HCT116 (cell line): Measurements from ENCODE around the gene SLIT1. TPM values are rescaled to one million over a fixed set of nuclear protein-coding genes. Genes with fewer than 3 reads are reported as not detected.

Source experiments
- ATAC-seq: fragments of 200-7000 bp; cut with Tn5 transposase; 2 replicates; pipeline ENCODE4 v1.9.1; 2020; ENCODE audit warnings: mild to moderate bottlenecking, moderate library complexity
- BruUV-seq: library from RNA; stranded (reverse); fragments of 400-500 nt; replicated peaks from 2 replicates; lab custom pipeline; 2021; lab: Mats Ljungman, UMichigan
- CTCF ChIA-PET: fragments of 300-600 bp; sonication (Branson Sonifier 250); formaldehyde crosslinking; loops from one replicate; lab custom pipeline; 2021; ENCODE audit warnings: antibody characterized with exemption; lab: Charles Lee
- POLR2A ChIA-PET: fragments of 300-600, 350-600 bp; sonication (Branson Sonifier 250); formaldehyde crosslinking; loops from one replicate; lab custom pipeline; 2021; ENCODE audit warnings: antibody characterized with exemption; lab: Charles Lee
- RAD21 ChIA-PET, 2 experiments: fragments of 300-600 bp; sonication (Branson Sonifier 250); formaldehyde crosslinking; loops; one replicate each; lab custom pipeline; 2023; ENCODE audit warnings: low total read pairs in 2 of 2; ENCODE audit not compliant: uncharacterized antibody in 2 of 2, unreplicated experiment in 2 of 2, low non-redundant PET in 1 of 2; lab: Charles Lee
- DNase-seq: peaks from one replicate; pipeline ENCODE4 v3.0.0-alpha.2; 2010; ENCODE audit warnings: low read depth, low spot score
- H2AFZ ChIP-seq: fragments of 200-600 bp; shearing (Covaris generic), sonication (generic); 2 replicates; pipeline ENCODE4 v1.6.1; 2017; ENCODE audit warnings: low read depth, mixed run types, mixed read lengths, antibody characterized with exemption, low read length; ENCODE audit not compliant: poor library complexity, severe bottlenecking
- H3K27ac ChIP-seq: 2 replicates; pipeline ENCODE4 v1.5.1; 2012; ENCODE audit warnings: low read depth, low read length
- H3K27me3 ChIP-seq: fragments of 200-600 bp; sonication (generic); 2 replicates; pipeline ENCODE4 v1.6.1; 2016; ENCODE audit warnings: mixed run types, low read length, mixed read lengths; ENCODE audit not compliant: insufficient read depth
- H3K36me3 ChIP-seq, 2 experiments: fragments of 200-500 bp in 1 of 2; fragments of 200-600 bp in 1 of 2; sonication (Bioruptor generic) in 1 of 2; sonication (generic) in 1 of 2; 2 replicates each; pipeline versions ENCODE4 v1.5.1 to v1.6.1; 2014 to 2016; ENCODE audit warnings: low read length in 2 of 2, inconsistent platforms in 1 of 2, mixed read lengths in 1 of 2, mixed run types in 1 of 2; ENCODE audit not compliant: insufficient read depth in 2 of 2, control insufficient read depth in 1 of 2
- H3K4me1 ChIP-seq, 2 experiments: fragments of 200-600 bp in 1 of 2; sonication (generic) in 1 of 2; 2 replicates each; pipeline versions ENCODE4 v1.5.1 to v1.6.1; 2012 to 2017; ENCODE audit warnings: low read length in 2 of 2, inconsistent platforms in 1 of 2, mild to moderate bottlenecking in 1 of 2, mixed read lengths in 1 of 2, mixed run types in 1 of 2, moderate library complexity in 1 of 2; ENCODE audit not compliant: insufficient read depth in 2 of 2, control insufficient read depth in 1 of 2
- H3K4me2 ChIP-seq: fragments of 200-600 bp; sonication (generic); 2 replicates; pipeline ENCODE4 v1.6.1; 2017; ENCODE audit warnings: mixed run types, low read length, mixed read lengths
- H3K4me3 ChIP-seq, 2 experiments: fragments of 200-600 bp in 1 of 2; sonication (generic) in 1 of 2; replicated peaks in 1 of 2; 2 replicates each; pipeline ENCODE4 v1.5.1; 2011 to 2016; ENCODE audit warnings: low read length in 2 of 2, control low read depth in 1 of 2, low read depth in 1 of 2, mild to moderate bottlenecking in 1 of 2, mixed read lengths in 1 of 2, mixed run types in 1 of 2
- H3K79me2 ChIP-seq: fragments of 200-600 bp; sonication (generic); 2 replicates; pipeline ENCODE4 v1.6.1; 2017; ENCODE audit warnings: mild to moderate bottlenecking, mixed run types, low read length, moderate library complexity, mixed read lengths; ENCODE audit not compliant: insufficient read depth
- H3K9ac ChIP-seq: fragments of 200-600 bp; sonication (generic); 2 replicates; pipeline ENCODE4 v1.6.1; 2016; ENCODE audit warnings: low read length, mixed read lengths
- H3K9me2 ChIP-seq: fragments of 200-600 bp; sonication (generic), shearing (Covaris generic); 2 replicates; pipeline ENCODE4 v1.6.1; 2017; ENCODE audit warnings: mixed run types, mild to moderate bottlenecking, moderate library complexity; ENCODE audit not compliant: insufficient read depth
- H3K9me3 ChIP-seq, 2 experiments: fragments of 200-500 bp in 1 of 2; fragments of 200-600 bp in 1 of 2; sonication (Bioruptor generic) in 1 of 2; sonication (generic) in 1 of 2; 2 replicates each; pipeline ENCODE4 v1.6.1; 2014 to 2017; ENCODE audit warnings: low read length in 2 of 2, mixed read lengths in 2 of 2, inconsistent platforms in 1 of 2, low read depth in 1 of 2, mild to moderate bottlenecking in 1 of 2, mixed run types in 1 of 2, moderate library complexity in 1 of 2; ENCODE audit not compliant: control insufficient read depth in 1 of 2, insufficient read depth in 1 of 2
- H4K20me1 ChIP-seq: fragments of 200-600 bp; sonication (generic), shearing (Covaris generic); 2 replicates; pipeline ENCODE4 v1.6.1; 2017; ENCODE audit warnings: mixed run types, mild to moderate bottlenecking, moderate library complexity; ENCODE audit not compliant: insufficient read depth
- CEBPB ChIP-seq: IDR thresholded peaks from 2 replicates; pipeline ENCODE4 v1.6.1; 2012; ENCODE audit warnings: low read depth
- EZH2 ChIP-seq: fragments of 200-600 bp; sonication (generic); IDR thresholded peaks from 2 replicates; pipeline ENCODE4 v1.6.1; 2017; ENCODE audit warnings: antibody characterized with exemption, mixed run types
- FOSL1 ChIP-seq: IDR thresholded peaks from 2 replicates; pipeline ENCODE4 v1.6.1; 2012; ENCODE audit warnings: low read depth
- JUND ChIP-seq: IDR thresholded peaks from 2 replicates; pipeline ENCODE4 v1.6.1; 2012
- REST ChIP-seq: IDR thresholded peaks from 2 replicates; pipeline ENCODE4 v1.6.1; 2012; ENCODE audit warnings: low read depth
- SP1 ChIP-seq: IDR thresholded peaks from 2 replicates; pipeline ENCODE4 v1.6.1; 2012; ENCODE audit warnings: low read depth
- SRF ChIP-seq: IDR thresholded peaks from 2 replicates; pipeline ENCODE4 v1.6.1; 2012; ENCODE audit warnings: low read depth
- YY1 ChIP-seq: IDR thresholded peaks from 2 replicates; pipeline ENCODE4 v1.6.1; 2011; ENCODE audit warnings: low read length, low read depth, moderate library complexity, mild to moderate bottlenecking; ENCODE audit not compliant: insufficient replicate concordance; ENCODE audit errors: extremely low read depth
- ZFX ChIP-seq: fragments of 450-650 bp; IDR thresholded peaks from 2 replicates; pipeline ENCODE4 v1.6.1; 2017
- ZNF274 ChIP-seq: fragments of 200-500 bp; sonication (Bioruptor generic); IDR thresholded peaks from 2 replicates; pipeline ENCODE4 v1.6.1; 2014; ENCODE audit warnings: mild to moderate bottlenecking, low read depth, low read length, inconsistent platforms
- intact Hi-C: fragments of 100-400 bp; cut with micrococcal nuclease; formaldehyde crosslinking; loops from 2 replicates; pipeline ENCODE4 v1.10.0; 2022
- total RNA-seq: library from RNA; stranded (reverse); gene quantifications from one replicate; pipeline ENCODE4 v1.2.1, GENCODE V29; 2021; ENCODE audit not compliant: unreplicated experiment
- TF ChIP-seq, protein P1 (sequence below): IDR thresholded peaks from 2 replicates; pipeline ENCODE4 v1.6.1; 2012
- TF ChIP-seq, protein P2 (sequence below): IDR thresholded peaks from 2 replicates; pipeline ENCODE4 v1.6.1; 2012

The SLIT1 gene
- total RNA-seq, 1 experiment from 2014 or later: 0.42 TPM

GRCh38 chr10:97079448-97079847, 106.3 kb downstream of the SLIT1 start:
- no peak for TF ChIP-seq FOSL1
- no peak for TF ChIP-seq JUND
- TF ChIP-seq, protein P1, sequence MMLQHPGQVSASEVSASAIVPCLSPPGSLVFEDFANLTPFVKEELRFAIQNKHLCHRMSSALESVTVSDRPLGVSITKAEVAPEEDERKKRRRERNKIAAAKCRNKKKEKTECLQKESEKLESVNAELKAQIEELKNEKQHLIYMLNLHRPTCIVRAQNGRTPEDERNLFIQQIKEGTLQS: no peak
- TF ChIP-seq, protein P2, sequence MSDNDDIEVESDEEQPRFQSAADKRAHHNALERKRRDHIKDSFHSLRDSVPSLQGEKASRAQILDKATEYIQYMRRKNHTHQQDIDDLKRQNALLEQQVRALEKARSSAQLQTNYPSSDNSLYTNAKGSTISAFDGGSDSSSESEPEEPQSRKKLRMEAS: no peak
- TF ChIP-seq ZNF274: no peak
- no peak for TF ChIP-seq YY1
- TF ChIP-seq REST: no peak
- TF ChIP-seq CEBPB: no peak
- TF ChIP-seq SP1: no peak
- no peak for TF ChIP-seq EZH2
- no peak for TF ChIP-seq ZFX
- no peak for TF ChIP-seq SRF
- Histone ChIP-seq H4K20me1 (no peaks in the 10 kb centered on the region), H3K4me1 (no peaks in the 10 kb centered on the region), H3K36me3 (no peaks in the 10 kb centered on the region), H3K9me3 (no peaks in the 10 kb centered on the region), H2AFZ (no peak overlapping the region), H3K27me3 (peaks cover 49% of the 10 kb centered on the region), H3K4me2 (no peak overlapping the region), H3K9ac (no peak overlapping the region), H3K9me2 (no peaks in the 10 kb centered on the region), H3K27ac (no peak overlapping the region), H3K4me3 (no peak overlapping the region), H3K79me2 (no peaks in the 10 kb centered on the region)
- no TSS peak for BruUV-seq
- ATAC-seq (no peak), DNase-seq (no peak)
- intact Hi-C loops: no loop called here
- ChIA-PET POLR2A (no interaction called here), CTCF (no interaction called here), RAD21 (no interaction called here)
